Measurements from ENCODE around the gene MBD3L2B. TPM values are rescaled to one million over a fixed set of nuclear protein-coding genes. Genes with fewer than 3 reads are reported as not detected.

MBD3L2B gene
- total RNA-seq, 1 experiment from 2014 or later: not detected

DNA sequence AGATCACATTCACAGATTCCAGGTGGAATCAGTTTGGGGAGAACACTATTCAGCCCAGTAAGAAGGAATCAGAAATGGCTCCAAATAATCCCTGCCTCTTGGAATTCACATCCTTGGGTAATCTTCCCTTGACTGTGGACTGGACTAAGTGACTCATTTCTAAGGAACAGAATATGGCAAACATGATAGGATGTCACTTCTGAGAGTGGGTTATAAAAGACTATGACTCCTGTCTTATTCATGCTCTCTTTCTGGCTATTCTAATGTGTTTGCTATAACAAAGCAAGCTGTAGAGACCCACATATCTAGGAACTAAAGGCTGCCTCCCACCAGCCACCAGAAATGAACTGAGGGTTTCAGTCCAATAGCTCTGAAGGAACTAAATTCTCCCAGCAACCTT is 37.8 kb downstream of the MBD3L2B start:
- H3K27me3 ChIP-seq (ENCODE audit: insufficient read depth, low read depth): peaks cover 51% of the 10 kb centered on the region
- POLR2A ChIA-PET (ENCODE audit: unreplicated experiment): no interaction called here
- no peak for DNase-seq
- no TSS peak for BruUV-seq (replicated peaks)
- H3K36me3 ChIP-seq (ENCODE audit: low read depth): no peaks in the 10 kb centered on the region
- H3K4me2 ChIP-seq: no peak overlapping the region
- no peaks in the 10 kb centered on the region for H3K9me2 ChIP-seq (ENCODE audit: insufficient read depth)
- H3F3A ChIP-seq (ENCODE audit: insufficient read depth, low read depth): no peaks in the 10 kb centered on the region
- H2AFZ ChIP-seq: no peak overlapping the region
- H4K20me1 ChIP-seq (ENCODE audit: insufficient read depth): no peaks in the 10 kb centered on the region
- TF ChIP-seq, protein P1, sequence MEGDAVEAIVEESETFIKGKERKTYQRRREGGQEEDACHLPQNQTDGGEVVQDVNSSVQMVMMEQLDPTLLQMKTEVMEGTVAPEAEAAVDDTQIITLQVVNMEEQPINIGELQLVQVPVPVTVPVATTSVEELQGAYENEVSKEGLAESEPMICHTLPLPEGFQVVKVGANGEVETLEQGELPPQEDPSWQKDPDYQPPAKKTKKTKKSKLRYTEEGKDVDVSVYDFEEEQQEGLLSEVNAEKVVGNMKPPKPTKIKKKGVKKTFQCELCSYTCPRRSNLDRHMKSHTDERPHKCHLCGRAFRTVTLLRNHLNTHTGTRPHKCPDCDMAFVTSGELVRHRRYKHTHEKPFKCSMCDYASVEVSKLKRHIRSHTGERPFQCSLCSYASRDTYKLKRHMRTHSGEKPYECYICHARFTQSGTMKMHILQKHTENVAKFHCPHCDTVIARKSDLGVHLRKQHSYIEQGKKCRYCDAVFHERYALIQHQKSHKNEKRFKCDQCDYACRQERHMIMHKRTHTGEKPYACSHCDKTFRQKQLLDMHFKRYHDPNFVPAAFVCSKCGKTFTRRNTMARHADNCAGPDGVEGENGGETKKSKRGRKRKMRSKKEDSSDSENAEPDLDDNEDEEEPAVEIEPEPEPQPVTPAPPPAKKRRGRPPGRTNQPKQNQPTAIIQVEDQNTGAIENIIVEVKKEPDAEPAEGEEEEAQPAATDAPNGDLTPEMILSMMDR (conservative IDR thresholded peaks at IDR 0.05): no peak
- TF ChIP-seq EZH2 (IDR thresholded peaks at IDR 0.05; ENCODE audit: low read depth): no peak
- no peaks in the 10 kb centered on the region for H3K4me1 ChIP-seq (replicated peaks; ENCODE audit: insufficient read depth)
- intact Hi-C loops (cut with micrococcal nuclease; ENCODE audit: unreplicated experiment): no loop called here
- no peak overlapping the region for H3K4me3 ChIP-seq
- peaks cover 5% of the 10 kb centered on the region; the same call in 1 of the 2 replicates for H3K9me3 ChIP-seq (ENCODE audit: insufficient read depth, low read depth)
- H3K79me2 ChIP-seq (ENCODE audit: low read depth): no peaks in the 10 kb centered on the region
- no peak overlapping the region for H3K27ac ChIP-seq
- CTCF ChIA-PET: no interaction called here

DNA sequence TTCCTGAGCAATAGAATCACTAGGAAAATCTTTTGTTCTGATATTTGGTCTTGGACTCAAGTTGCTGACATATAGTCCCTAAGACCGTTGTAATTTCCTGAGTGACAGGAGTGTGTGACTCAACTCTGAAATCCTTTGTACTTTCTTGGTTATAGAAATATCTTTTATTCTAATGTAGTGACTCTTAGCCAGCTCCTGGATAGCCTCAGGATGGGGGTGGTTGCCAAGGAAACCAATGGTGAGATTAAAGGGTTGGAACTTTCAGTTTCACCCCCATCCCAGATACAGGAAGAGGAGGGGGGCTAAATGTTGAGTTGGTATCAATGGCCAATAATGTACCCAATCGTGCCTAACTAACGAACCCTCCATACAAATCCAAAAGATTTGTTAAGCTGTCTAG is 41.8 kb downstream of the MBD3L2B start:
- POLR2A ChIA-PET (ENCODE audit: unreplicated experiment): no interaction called here
- H3K4me2 ChIP-seq: no peak overlapping the region
- no peaks in the 10 kb centered on the region for H3K4me1 ChIP-seq (replicated peaks; ENCODE audit: insufficient read depth)
- peaks cover 61% of the 10 kb centered on the region for H3K27me3 ChIP-seq (ENCODE audit: insufficient read depth, low read depth)
- no peak for DNase-seq
- H3K27ac ChIP-seq: no peak overlapping the region
- intact Hi-C loops (cut with micrococcal nuclease; ENCODE audit: unreplicated experiment): no loop called here
- no peak overlapping the region for H2AFZ ChIP-seq
- peaks cover 9% of the 10 kb centered on the region; the same call in 1 of the 2 replicates for H3K9me3 ChIP-seq (ENCODE audit: insufficient read depth, low read depth)
- CTCF ChIA-PET: no interaction called here
- no peaks in the 10 kb centered on the region for H3K79me2 ChIP-seq (ENCODE audit: low read depth)
- no peaks in the 10 kb centered on the region for H3F3A ChIP-seq (ENCODE audit: insufficient read depth, low read depth)
- H3K4me3 ChIP-seq: no peak overlapping the region
- no TSS peak for BruUV-seq (replicated peaks)
- H3K36me3 ChIP-seq (ENCODE audit: low read depth): no peaks in the 10 kb centered on the region
- H3K9me2 ChIP-seq (ENCODE audit: insufficient read depth): no peaks in the 10 kb centered on the region
- no peaks in the 10 kb centered on the region for H4K20me1 ChIP-seq (ENCODE audit: insufficient read depth)
- no peak for TF ChIP-seq EZH2 (IDR thresholded peaks at IDR 0.05; ENCODE audit: low read depth)
- TF ChIP-seq, protein P1 (conservative IDR thresholded peaks at IDR 0.05): no peak

DNA sequence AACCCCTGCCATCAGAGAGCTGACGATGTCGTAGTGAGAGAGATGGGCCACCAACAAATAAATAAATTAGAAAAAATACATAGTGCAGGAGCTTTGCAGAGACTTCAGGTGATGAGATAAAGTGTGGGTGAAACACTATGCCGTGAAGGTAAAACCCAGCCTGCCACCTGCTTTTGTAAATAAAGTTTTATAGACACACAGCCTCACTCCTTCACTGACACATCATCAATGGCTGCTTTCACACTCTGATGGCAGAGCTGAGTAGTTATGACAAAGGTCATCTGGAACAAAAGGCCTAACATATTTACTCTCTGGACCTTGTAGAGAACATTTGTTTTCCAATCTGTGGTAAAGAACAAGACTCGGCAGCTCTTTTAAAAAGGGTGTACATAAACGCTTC is 45.0 kb downstream of the MBD3L2B start:
- POLR2A ChIA-PET (ENCODE audit: unreplicated experiment): interaction anchor here (0.9 kb wide), 1 partner anchor 104 kb away, joined by 4 read pairs; no protein-coding TSS in a partner anchor
- CTCF ChIA-PET: no interaction called here
- Histone ChIP-seq H2AFZ (no peak overlapping the region), H3K4me2 (no peak overlapping the region), H3K27me3 (ENCODE audit: insufficient read depth, low read depth) (peaks cover 59% of the 10 kb centered on the region), H3K4me3 (no peak overlapping the region), H3K27ac (no peak overlapping the region), H3K9me3 (ENCODE audit: insufficient read depth, low read depth) (peaks cover 6% of the 10 kb centered on the region; the same call in 1 of the 2 replicates), H3F3A (ENCODE audit: insufficient read depth, low read depth) (no peaks in the 10 kb centered on the region), H4K20me1 (ENCODE audit: insufficient read depth) (no peaks in the 10 kb centered on the region), H3K79me2 (ENCODE audit: low read depth) (no peaks in the 10 kb centered on the region), H3K9me2 (ENCODE audit: insufficient read depth) (no peaks in the 10 kb centered on the region), H3K4me1 (replicated peaks; ENCODE audit: insufficient read depth) (no peaks in the 10 kb centered on the region), H3K36me3 (ENCODE audit: low read depth) (no peaks in the 10 kb centered on the region)
- no peak for DNase-seq
- TF ChIP-seq, protein P1 (conservative IDR thresholded peaks at IDR 0.05): no peak
- TF ChIP-seq EZH2 (IDR thresholded peaks at IDR 0.05; ENCODE audit: low read depth): no peak
- BruUV-seq (replicated peaks): no TSS peak
- intact Hi-C loops (cut with micrococcal nuclease; ENCODE audit: unreplicated experiment): no loop called here

Data from PC-9 (cell line).